Endothelial cell (in vitro differentiated cells): ENCODE results near the gene OSBPL8. TPM values are rescaled to one million over a fixed set of nuclear protein-coding genes. Genes with fewer than 3 reads are reported as not detected.

Source experiments
- DNase-seq: peaks from one replicate; pipeline ENCODE4 v3.0.0; 2021; ENCODE audit warnings: low spot score
- H3K27ac Mint-ChIP-seq: one replicate; pipeline ENCODE4 v1.8.0; 2021; ENCODE audit warnings: mixed read lengths, inconsistent platforms; ENCODE audit not compliant: unreplicated experiment
- H3K27me3 Mint-ChIP-seq: one replicate; pipeline ENCODE4 v1.8.0; 2021; ENCODE audit warnings: mild to moderate bottlenecking, moderate library complexity, mixed read lengths, inconsistent platforms; ENCODE audit not compliant: unreplicated experiment
- H3K36me3 Mint-ChIP-seq: one replicate; pipeline ENCODE4 v1.8.0; 2021; ENCODE audit warnings: mild to moderate bottlenecking, low read depth, mixed read lengths, inconsistent platforms; ENCODE audit not compliant: unreplicated experiment
- H3K4me1 Mint-ChIP-seq: one replicate; pipeline ENCODE4 v1.8.0; 2021; ENCODE audit warnings: mild to moderate bottlenecking, mixed read lengths, inconsistent platforms; ENCODE audit not compliant: unreplicated experiment
- H3K4me3 Mint-ChIP-seq: one replicate; pipeline ENCODE4 v1.8.0; 2021; ENCODE audit warnings: mild to moderate bottlenecking, mixed read lengths, inconsistent platforms; ENCODE audit not compliant: unreplicated experiment
- H3K9me3 Mint-ChIP-seq: one replicate; pipeline ENCODE4 v1.8.0; 2021; ENCODE audit warnings: mixed read lengths, inconsistent platforms; ENCODE audit not compliant: unreplicated experiment
- CTCF ChIP-seq: fragments of 200-600 bp; sonication (generic); IDR thresholded peaks from one replicate; pipeline ENCODE4 v1.5.0; 2021; ENCODE audit warnings: antibody characterized with exemption; ENCODE audit not compliant: unreplicated experiment
- total RNA-seq: library from RNA; stranded (reverse); fragmentation: NEBNext Ultra II Directional; extraction: Animal tissue kit (Norgen Biotek cat#: 25700); gene quantifications from one replicate; pipeline ENCODE4 v1.2.1, GENCODE V29; 2021; ENCODE audit not compliant: unreplicated experiment

The OSBPL8 gene
- total RNA-seq, 1 donor from 2014 or later: 82.3 TPM

GRCh38 chr12:76307083-76307482 is 252.5 kb downstream of the OSBPL8 start:
- DNase-seq: no peak
- no peak overlapping the region for H3K27ac Mint-ChIP-seq
- H3K4me1 Mint-ChIP-seq: peaks cover 7% of the 10 kb centered on the region
- no peaks in the 10 kb centered on the region for H3K9me3 Mint-ChIP-seq
- no peaks in the 10 kb centered on the region for H3K36me3 Mint-ChIP-seq
- peaks cover 1% of the 10 kb centered on the region for H3K27me3 Mint-ChIP-seq
- H3K4me3 Mint-ChIP-seq: no peak overlapping the region
- no peak for TF ChIP-seq CTCF

GRCh38 chr12:76303989-76304460 is 255.5 kb downstream of the OSBPL8 start:
- Mint-ChIP-seq H3K27me3 (peaks cover 1% of the 10 kb centered on the region), H3K27ac (no peak overlapping the region), H3K36me3 (no peaks in the 10 kb centered on the region), H3K4me3 (no peak overlapping the region), H3K4me1 (peaks cover 9% of the 10 kb centered on the region), H3K9me3 (no peaks in the 10 kb centered on the region)
- no peak for DNase-seq
- TF ChIP-seq CTCF: no peak

GRCh38 chr12:76303365-76303764 is 256.2 kb downstream of the OSBPL8 start:
- Mint-ChIP-seq H3K27ac (no peak overlapping the region), H3K27me3 (peaks cover 1% of the 10 kb centered on the region), H3K36me3 (no peaks in the 10 kb centered on the region), H3K4me1 (peaks cover 5% of the 10 kb centered on the region), H3K4me3 (no peak overlapping the region), H3K9me3 (no peaks in the 10 kb centered on the region)
- no peak for TF ChIP-seq CTCF
- no peak for DNase-seq

Other genes starting within 250 kb of the OSBPL8 start
- gene BBS10, start 211.4 kb downstream of the OSBPL8 start, total RNA-seq: 6.5 TPM
- 52.0 TPM for gene ZDHHC17, start 204.3 kb upstream of the OSBPL8 start, total RNA-seq